GM23338 (cell line): Measurements from ENCODE around the gene BTNL9.

Source experiments
- CREB1 ChIP-seq: fragments of 250-450 bp; sonication (Bioruptor Pico); IDR thresholded peaks from 2 replicates; pipeline ENCODE4 v1.5.0; 2020; ENCODE audit warnings: low read depth, mild to moderate bottlenecking, moderate library complexity
- CTCF ChIP-seq, 2 experiments: fragments of 200-600 bp in 1 of 2; sonication (generic) in 1 of 2; conservative IDR thresholded peaks; 2 replicates each; pipeline versions ENCODE4 v1.5.1 to v1.6.1; 2016 to 2017; ENCODE audit warnings: antibody characterized with exemption in 2 of 2, low read depth in 2 of 2, mild to moderate bottlenecking in 2 of 2, moderate library complexity in 1 of 2
- ETS1 ChIP-seq: IDR thresholded peaks from 2 replicates; pipeline ENCODE4 v1.6.1; 2016; ENCODE audit warnings: antibody characterized with exemption
- EZH2 ChIP-seq: fragments of 200-600 bp; sonication (generic); IDR thresholded peaks from one replicate; pipeline ENCODE4 v1.8.0; 2017; ENCODE audit warnings: antibody characterized with exemption, mild to moderate bottlenecking, low read depth; ENCODE audit not compliant: unreplicated experiment
- EZH2phosphoT487 ChIP-seq: fragments of 200-600 bp; sonication (generic); IDR thresholded peaks from one replicate; pipeline ENCODE4 v1.8.1; 2018; ENCODE audit warnings: antibody characterized with exemption; ENCODE audit not compliant: unreplicated experiment
- JUNB ChIP-seq: IDR thresholded peaks from one replicate; pipeline ENCODE4 v1.6.1; 2016; ENCODE audit warnings: antibody characterized with exemption; ENCODE audit not compliant: unreplicated experiment
- NANOG ChIP-seq: IDR thresholded peaks from 2 replicates; pipeline ENCODE4 v1.6.1; 2016; ENCODE audit warnings: antibody characterized with exemption, borderline replicate concordance
- POLR2AphosphoS5 ChIP-seq: IDR thresholded peaks from 2 replicates; pipeline ENCODE4 v1.6.1; 2016; ENCODE audit warnings: antibody characterized with exemption, low read depth
- REST ChIP-seq: IDR thresholded peaks from one replicate; pipeline ENCODE4 v1.6.1; 2018; ENCODE audit warnings: antibody characterized with exemption; ENCODE audit not compliant: unreplicated experiment
- STAT1 ChIP-seq: IDR thresholded peaks from one replicate; pipeline ENCODE4 v1.6.1; 2016; ENCODE audit warnings: antibody characterized with exemption; ENCODE audit not compliant: unreplicated experiment
- ZNF114 ChIP-seq: fragments of 250-450 bp; sonication (Bioruptor Pico); IDR thresholded peaks from 2 replicates; pipeline ENCODE4 v1.5.0; 2020; ENCODE audit warnings: mild to moderate bottlenecking, moderate library complexity
- ZNF331 ChIP-seq: fragments of 250-450 bp; sonication (Bioruptor Pico); IDR thresholded peaks from 2 replicates; pipeline ENCODE4 v1.5.0; 2020; ENCODE audit warnings: low read depth, mild to moderate bottlenecking, moderate library complexity
- ZNF462 ChIP-seq: fragments of 250-450 bp; sonication (Bioruptor Pico); IDR thresholded peaks from 2 replicates; pipeline ENCODE4 v1.5.0; 2020; ENCODE audit warnings: mild to moderate bottlenecking, moderate library complexity

GRCh38 chr5:181041043-181041442 lies 977 bp downstream of the BTNL9 start:
- TF ChIP-seq CTCF (conservative IDR thresholded peaks at IDR 0.05; ENCODE audit: low read depth in 2 of 2) (no peak), POLR2AphosphoS5 (no peak), EZH2 (no peak), REST (no peak), ETS1 (no peak), EZH2phosphoT487 (no peak), JUNB (no peak), ZNF114 (CRISPR knock-in tag) (no peak), CREB1 (CRISPR knock-in tag) (no peak), ZNF331 (CRISPR knock-in tag) (no peak), NANOG (no peak), ZNF462 (no peak), STAT1 (no peak)
